GM10266 (cell line): Measurements from ENCODE around the gene CIDEA.

ENCODE experiments used
- DNase-seq: peaks from one replicate; pipeline ENCODE4 v3.0.0; 2012; ENCODE audit errors: extremely low spot score
- CTCF ChIP-seq: IDR thresholded peaks from 2 replicates; pipeline ENCODE4 v1.5.1; 2012; ENCODE audit warnings: mild to moderate bottlenecking, low read depth; ENCODE audit not compliant: control insufficient read depth, insufficient read depth; ENCODE audit errors: missing control alignments

CIDEA gene

GRCh38 chr18:12248926-12249720 lies 5.0 kb upstream of the CIDEA start:
- no peak for DNase-seq
- no peak for TF ChIP-seq CTCF

GRCh38 chr18:12251311-12251710 lies 2.9 kb upstream of the CIDEA start:
- no peak for TF ChIP-seq CTCF
- no peak for DNase-seq

GRCh38 chr18:12252061-12252460 lies 2.1 kb upstream of the CIDEA start:
- no peak for TF ChIP-seq CTCF
- no peak for DNase-seq

GRCh38 chr18:12253027-12253426 lies 1.1 kb upstream of the CIDEA start:
- TF ChIP-seq CTCF: no peak
- no peak for DNase-seq

GRCh38 chr18:12253663-12254135 lies 462 bp upstream of the CIDEA start:
- no peak for TF ChIP-seq CTCF
- DNase-seq: no peak

GRCh38 chr18:12254820-12255511 lies 805 bp downstream of the CIDEA start:
- no peak for DNase-seq
- TF ChIP-seq CTCF: no peak

- no peak for DNase-seq
- no peak for TF ChIP-seq CTCF
Measured at GRCh38 chr18:12255626-12256026, 1.5 kb downstream of the CIDEA start.
